HEK293 (cell line): Measurements from ENCODE around the gene MAP4K4.

Experiments
- CTCF ChIA-PET: fragments of 350-600 bp; formaldehyde crosslinking; extraction: SDS; loops from one replicate; lab custom pipeline; 2021; ENCODE audit warnings: antibody characterized with exemption; lab: Yijun Ruan, JAX
- POLR2A ChIA-PET: fragments of 300-600 bp; formaldehyde crosslinking; extraction: SDS; loops from one replicate; lab custom pipeline; 2020; ENCODE audit warnings: antibody characterized with exemption, inconsistent platforms; lab: Yijun Ruan, JAX
- H3K27ac ChIP-seq: fragments of 200-500 bp; sonication (Bioruptor generic); 2 replicates; pipeline ENCODE4 v1.5.1; 2014; ENCODE audit warnings: low read depth, low read length, control low read depth, inconsistent platforms; ENCODE audit errors: extremely low read depth
- H3K36me3 ChIP-seq, 2 experiments: fragments of 200-500 bp in 1 of 2; sonication (Bioruptor generic) in 1 of 2; 1 replicate in 1 of 2; 2 replicates in 1 of 2; pipeline ENCODE4 v1.5.1; 2014 to 2017; ENCODE audit warnings: inconsistent platforms in 2 of 2, low read length in 2 of 2; ENCODE audit not compliant: control insufficient read depth in 2 of 2, insufficient read depth in 1 of 2
- H3K4me1 ChIP-seq: fragments of 200-500 bp; sonication (Bioruptor generic); 2 replicates; pipeline ENCODE4 v1.5.1; 2014; ENCODE audit warnings: mild to moderate bottlenecking, low read length, inconsistent platforms; ENCODE audit not compliant: control insufficient read depth, insufficient read depth
- H3K4me3 ChIP-seq: 2 replicates; pipeline ENCODE4 v1.5.1; 2011; ENCODE audit warnings: low read depth, mild to moderate bottlenecking, control low read depth, low read length, moderate library complexity
- H3K9me3 ChIP-seq: fragments of 200-500 bp; sonication (Bioruptor generic); 2 replicates; pipeline ENCODE4 v1.5.1; 2014; ENCODE audit warnings: low read depth, low read length, inconsistent platforms; ENCODE audit not compliant: control insufficient read depth, insufficient read depth
- KLF1 ChIP-seq: fragments of 450-650 bp; formaldehyde crosslinking; IDR thresholded peaks from 2 replicates; pipeline ENCODE4 v1.5.1; 2016; ENCODE audit warnings: missing biosample characterization, missing genetic modification characterization
- KLF16 ChIP-seq: fragments of 450-650 bp; formaldehyde crosslinking; IDR thresholded peaks from 2 replicates; pipeline ENCODE4 v1.5.1; 2017; ENCODE audit warnings: missing biosample characterization, missing genetic modification characterization
- REPIN1 ChIP-seq: fragments of 450-650 bp; formaldehyde crosslinking; IDR thresholded peaks from 2 replicates; pipeline ENCODE4 v1.5.1; 2017; ENCODE audit warnings: missing biosample characterization, missing genetic modification characterization, low read depth
- TCF7L2 ChIP-seq: IDR thresholded peaks from 2 replicates; pipeline ENCODE4 v1.6.1; 2011; ENCODE audit warnings: low read depth, mild to moderate bottlenecking, inconsistent platforms, low read length, moderate library complexity, borderline replicate concordance
- ZBTB1 ChIP-seq: fragments of 450-650 bp; formaldehyde crosslinking; IDR thresholded peaks from 2 replicates; pipeline ENCODE4 v1.5.1; 2016; ENCODE audit warnings: missing biosample characterization, missing genetic modification characterization
- ZBTB48 ChIP-seq: fragments of 450-650 bp; formaldehyde crosslinking; IDR thresholded peaks from 2 replicates; pipeline ENCODE4 v1.5.1; 2016; ENCODE audit warnings: missing biosample characterization, missing genetic modification characterization
- ZNF146 ChIP-seq: fragments of 450-650 bp; formaldehyde crosslinking; IDR thresholded peaks from 2 replicates; pipeline ENCODE4 v1.5.1; 2016; ENCODE audit warnings: missing biosample characterization, missing genetic modification characterization
- ZNF274 ChIP-seq, 2 experiments: fragments of 200-500 bp in 1 of 2; fragments of 450-650 bp in 1 of 2; sonication (Bioruptor generic) in 1 of 2; formaldehyde crosslinking in 1 of 2; IDR thresholded peaks; 2 replicates each; pipeline versions ENCODE4 v1.5.1 to v1.6.1; 2014 to 2016; ENCODE audit warnings: borderline replicate concordance in 1 of 2, inconsistent platforms in 1 of 2, low read length in 1 of 2, missing biosample characterization in 1 of 2, missing genetic modification characterization in 1 of 2
- ZNF311 ChIP-seq: fragments of 450-650 bp; formaldehyde crosslinking; IDR thresholded peaks from 2 replicates; pipeline ENCODE4 v1.5.1; 2017; ENCODE audit warnings: missing biosample characterization, missing genetic modification characterization, borderline replicate concordance
- ZNF394 ChIP-seq: fragments of 450-650 bp; formaldehyde crosslinking; IDR thresholded peaks from 2 replicates; pipeline ENCODE4 v1.5.1; 2016; ENCODE audit warnings: missing biosample characterization, missing genetic modification characterization, mild to moderate bottlenecking, moderate library complexity, borderline replicate concordance
- ZNF48 ChIP-seq: fragments of 450-650 bp; formaldehyde crosslinking; IDR thresholded peaks from 2 replicates; pipeline ENCODE4 v1.5.1; 2016; ENCODE audit warnings: missing biosample characterization, missing genetic modification characterization
- ZNF514 ChIP-seq: fragments of 450-650 bp; formaldehyde crosslinking; IDR thresholded peaks from 2 replicates; pipeline ENCODE4 v1.5.1; 2016; ENCODE audit warnings: missing biosample characterization, missing genetic modification characterization
- ZNF664 ChIP-seq: fragments of 450-650 bp; formaldehyde crosslinking; IDR thresholded peaks from 2 replicates; pipeline ENCODE4 v1.5.1; 2016; ENCODE audit warnings: missing biosample characterization, missing genetic modification characterization
- ZNF843 ChIP-seq: fragments of 450-650 bp; formaldehyde crosslinking; IDR thresholded peaks from 2 replicates; pipeline ENCODE4 v1.5.1; 2016; ENCODE audit warnings: missing biosample characterization, missing genetic modification characterization
- TF ChIP-seq, protein P1 (sequence below): fragments of 450-650 bp; formaldehyde crosslinking; IDR thresholded peaks from 2 replicates; pipeline ENCODE4 v1.5.1; 2016; ENCODE audit warnings: missing biosample characterization, missing genetic modification characterization, low read depth
- TF ChIP-seq, protein P2 (sequence below): fragments of 450-650 bp; formaldehyde crosslinking; conservative IDR thresholded peaks from 2 replicates; pipeline ENCODE4 v1.5.1; 2016; ENCODE audit warnings: low read depth, missing biosample characterization, missing genetic modification characterization
- TF ChIP-seq, protein P3 (sequence below): fragments of 450-650 bp; formaldehyde crosslinking; IDR thresholded peaks from 2 replicates; pipeline ENCODE4 v1.5.1; 2016; ENCODE audit warnings: missing biosample characterization, missing genetic modification characterization
- TF ChIP-seq, protein P4 (sequence below): fragments of 450-650 bp; formaldehyde crosslinking; IDR thresholded peaks from 2 replicates; pipeline ENCODE4 v1.5.1; 2017; ENCODE audit warnings: missing biosample characterization, missing genetic modification characterization
- TF ChIP-seq, protein P5 (sequence below): fragments of 450-650 bp; formaldehyde crosslinking; IDR thresholded peaks from 2 replicates; pipeline ENCODE4 v1.5.1; 2016; ENCODE audit warnings: missing biosample characterization, missing genetic modification characterization

The MAP4K4 gene

DNA sequence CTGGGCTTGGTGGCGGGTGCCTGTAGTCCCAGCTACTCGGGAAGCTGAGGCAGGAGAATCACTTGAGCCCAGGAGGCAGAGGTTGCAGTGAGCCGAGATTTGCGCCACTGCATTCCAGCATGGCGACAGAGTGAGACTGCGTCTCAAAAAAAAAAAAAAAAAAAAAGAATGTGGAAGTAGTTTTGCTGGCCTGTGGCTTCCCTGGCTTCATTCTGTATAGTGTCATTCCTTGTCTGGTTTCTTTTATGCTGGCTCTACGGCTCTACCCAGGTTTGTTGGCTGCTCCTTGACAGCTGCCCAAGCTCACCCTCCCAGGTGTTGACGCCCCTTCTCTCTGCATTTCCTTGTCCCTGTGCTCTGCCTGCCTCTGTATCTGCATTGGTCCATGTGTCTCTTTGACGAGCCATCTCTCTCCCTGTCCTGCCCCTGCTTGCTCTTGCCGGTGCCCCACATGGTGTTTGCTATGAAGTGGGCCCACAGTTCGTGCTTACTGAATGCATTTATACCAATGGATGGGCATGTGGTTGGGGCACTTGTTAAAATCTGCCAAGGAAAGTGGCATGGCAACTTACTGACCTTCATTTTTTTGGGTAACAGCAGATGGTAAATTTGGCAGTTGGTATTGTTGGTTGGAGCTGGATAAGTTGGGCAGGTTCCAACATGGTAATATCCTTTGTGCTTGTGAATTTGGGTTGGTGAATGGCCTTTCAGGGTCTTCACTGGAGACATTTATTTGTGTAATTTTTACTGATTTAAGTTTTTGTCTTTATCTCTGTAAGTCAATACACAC lies 113.9 kb downstream of the MAP4K4 start:
- no peaks in the 10 kb centered on the region for H3K9me3 ChIP-seq
- no peaks in the 10 kb centered on the region for H3K36me3 ChIP-seq
- peaks cover 14% of the 10 kb centered on the region for H3K4me1 ChIP-seq
- CTCF ChIA-PET = interaction anchor here (0.6 kb wide), 1 partner anchor 110 kb away, joined by 4 read pairs; no protein-coding TSS in a partner anchor
- POLR2A ChIA-PET = no interaction called here
- no peak overlapping the region for H3K27ac ChIP-seq
- H3K4me3 ChIP-seq = no peak overlapping the region
- TF ChIP-seq, protein P1, sequence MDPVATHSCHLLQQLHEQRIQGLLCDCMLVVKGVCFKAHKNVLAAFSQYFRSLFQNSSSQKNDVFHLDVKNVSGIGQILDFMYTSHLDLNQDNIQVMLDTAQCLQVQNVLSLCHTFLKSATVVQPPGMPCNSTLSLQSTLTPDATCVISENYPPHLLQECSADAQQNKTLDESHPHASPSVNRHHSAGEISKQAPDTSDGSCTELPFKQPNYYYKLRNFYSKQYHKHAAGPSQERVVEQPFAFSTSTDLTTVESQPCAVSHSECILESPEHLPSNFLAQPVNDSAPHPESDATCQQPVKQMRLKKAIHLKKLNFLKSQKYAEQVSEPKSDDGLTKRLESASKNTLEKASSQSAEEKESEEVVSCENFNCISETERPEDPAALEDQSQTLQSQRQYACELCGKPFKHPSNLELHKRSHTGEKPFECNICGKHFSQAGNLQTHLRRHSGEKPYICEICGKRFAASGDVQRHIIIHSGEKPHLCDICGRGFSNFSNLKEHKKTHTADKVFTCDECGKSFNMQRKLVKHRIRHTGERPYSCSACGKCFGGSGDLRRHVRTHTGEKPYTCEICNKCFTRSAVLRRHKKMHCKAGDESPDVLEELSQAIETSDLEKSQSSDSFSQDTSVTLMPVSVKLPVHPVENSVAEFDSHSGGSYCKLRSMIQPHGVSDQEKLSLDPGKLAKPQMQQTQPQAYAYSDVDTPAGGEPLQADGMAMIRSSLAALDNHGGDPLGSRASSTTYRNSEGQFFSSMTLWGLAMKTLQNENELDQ (tag by site-specific recombination) = no peak
- TF ChIP-seq, protein P2, sequence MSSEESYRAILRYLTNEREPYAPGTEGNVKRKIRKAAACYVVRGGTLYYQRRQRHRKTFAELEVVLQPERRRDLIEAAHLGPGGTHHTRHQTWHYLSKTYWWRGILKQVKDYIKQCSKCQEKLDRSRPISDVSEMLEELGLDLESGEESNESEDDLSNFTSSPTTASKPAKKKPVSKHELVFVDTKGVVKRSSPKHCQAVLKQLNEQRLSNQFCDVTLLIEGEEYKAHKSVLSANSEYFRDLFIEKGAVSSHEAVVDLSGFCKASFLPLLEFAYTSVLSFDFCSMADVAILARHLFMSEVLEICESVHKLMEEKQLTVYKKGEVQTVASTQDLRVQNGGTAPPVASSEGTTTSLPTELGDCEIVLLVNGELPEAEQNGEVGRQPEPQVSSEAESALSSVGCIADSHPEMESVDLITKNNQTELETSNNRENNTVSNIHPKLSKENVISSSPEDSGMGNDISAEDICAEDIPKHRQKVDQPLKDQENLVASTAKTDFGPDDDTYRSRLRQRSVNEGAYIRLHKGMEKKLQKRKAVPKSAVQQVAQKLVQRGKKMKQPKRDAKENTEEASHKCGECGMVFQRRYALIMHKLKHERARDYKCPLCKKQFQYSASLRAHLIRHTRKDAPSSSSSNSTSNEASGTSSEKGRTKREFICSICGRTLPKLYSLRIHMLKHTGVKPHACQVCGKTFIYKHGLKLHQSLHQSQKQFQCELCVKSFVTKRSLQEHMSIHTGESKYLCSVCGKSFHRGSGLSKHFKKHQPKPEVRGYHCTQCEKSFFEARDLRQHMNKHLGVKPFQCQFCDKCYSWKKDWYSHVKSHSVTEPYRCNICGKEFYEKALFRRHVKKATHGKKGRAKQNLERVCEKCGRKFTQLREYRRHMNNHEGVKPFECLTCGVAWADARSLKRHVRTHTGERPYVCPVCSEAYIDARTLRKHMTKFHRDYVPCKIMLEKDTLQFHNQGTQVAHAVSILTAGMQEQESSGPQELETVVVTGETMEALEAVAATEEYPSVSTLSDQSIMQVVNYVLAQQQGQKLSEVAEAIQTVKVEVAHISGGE (tag by site-specific recombination) = no peak
- TF ChIP-seq, protein P3, sequence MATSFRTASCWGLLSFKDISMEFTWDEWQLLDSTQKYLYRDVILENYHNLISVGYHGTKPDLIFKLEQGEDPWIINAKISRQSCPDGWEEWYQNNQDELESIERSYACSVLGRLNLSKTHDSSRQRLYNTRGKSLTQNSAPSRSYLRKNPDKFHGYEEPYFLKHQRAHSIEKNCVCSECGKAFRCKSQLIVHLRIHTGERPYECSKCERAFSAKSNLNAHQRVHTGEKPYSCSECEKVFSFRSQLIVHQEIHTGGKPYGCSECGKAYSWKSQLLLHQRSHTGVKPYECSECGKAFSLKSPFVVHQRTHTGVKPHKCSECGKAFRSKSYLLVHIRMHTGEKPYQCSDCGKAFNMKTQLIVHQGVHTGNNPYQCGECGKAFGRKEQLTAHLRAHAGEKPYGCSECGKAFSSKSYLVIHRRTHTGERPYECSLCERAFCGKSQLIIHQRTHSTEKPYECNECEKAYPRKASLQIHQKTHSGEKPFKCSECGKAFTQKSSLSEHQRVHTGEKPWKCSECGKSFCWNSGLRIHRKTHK (tag by site-specific recombination) = no peak
- TF ChIP-seq REPIN1 (tag by site-specific recombination) (no peak), KLF1 (tag by site-specific recombination) (no peak), ZNF146 (tag by site-specific recombination) (no peak), ZNF843 (no peak), KLF16 (no peak)
- TF ChIP-seq, protein P4, sequence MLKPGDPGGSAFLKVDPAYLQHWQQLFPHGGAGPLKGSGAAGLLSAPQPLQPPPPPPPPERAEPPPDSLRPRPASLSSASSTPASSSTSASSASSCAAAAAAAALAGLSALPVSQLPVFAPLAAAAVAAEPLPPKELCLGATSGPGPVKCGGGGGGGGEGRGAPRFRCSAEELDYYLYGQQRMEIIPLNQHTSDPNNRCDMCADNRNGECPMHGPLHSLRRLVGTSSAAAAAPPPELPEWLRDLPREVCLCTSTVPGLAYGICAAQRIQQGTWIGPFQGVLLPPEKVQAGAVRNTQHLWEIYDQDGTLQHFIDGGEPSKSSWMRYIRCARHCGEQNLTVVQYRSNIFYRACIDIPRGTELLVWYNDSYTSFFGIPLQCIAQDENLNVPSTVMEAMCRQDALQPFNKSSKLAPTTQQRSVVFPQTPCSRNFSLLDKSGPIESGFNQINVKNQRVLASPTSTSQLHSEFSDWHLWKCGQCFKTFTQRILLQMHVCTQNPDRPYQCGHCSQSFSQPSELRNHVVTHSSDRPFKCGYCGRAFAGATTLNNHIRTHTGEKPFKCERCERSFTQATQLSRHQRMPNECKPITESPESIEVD (tag by site-specific recombination) = no peak
- TF ChIP-seq, all 188 proteins: peak for 0

DNA sequence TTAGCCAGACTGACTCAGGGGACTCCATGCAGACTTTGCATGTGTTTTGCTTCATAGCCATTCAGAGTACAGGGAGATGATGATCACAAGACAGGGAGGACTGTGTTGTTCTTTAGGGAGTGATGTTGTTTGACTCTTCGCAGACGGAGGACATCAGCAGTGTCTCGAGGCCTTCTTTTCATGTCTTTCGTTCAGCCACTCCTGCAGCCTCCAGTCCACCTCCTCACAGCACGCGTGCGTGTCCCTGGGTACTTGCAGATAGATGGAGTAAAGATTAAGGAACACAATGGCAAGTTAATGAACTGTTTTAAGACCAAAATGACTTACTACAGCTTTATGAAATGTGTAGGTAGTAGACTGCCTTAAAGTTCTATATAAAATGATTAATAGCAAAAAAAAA lies 114.7 kb downstream of the MAP4K4 start:
- Histone ChIP-seq H3K4me1 (peaks cover 10% of the 10 kb centered on the region), H3K36me3 (no peaks in the 10 kb centered on the region), H3K4me3 (no peak overlapping the region), H3K27ac (no peak overlapping the region), H3K9me3 (no peaks in the 10 kb centered on the region)
- ChIA-PET POLR2A (no interaction called here), CTCF (no interaction called here)
- TF ChIP-seq ZBTB1 (tag by site-specific recombination) = no peak
- TF ChIP-seq ZNF311 = no peak
- TF ChIP-seq ZBTB48 (tag by site-specific recombination) = no peak
- TF ChIP-seq ZNF48 (tag by site-specific recombination) = no peak
- TF ChIP-seq ZNF664 (tag by site-specific recombination) = no peak
- TF ChIP-seq ZNF274 (IDR thresholded peaks at IDR 0.05; ENCODE audit: low read length) = no peak
- TF ChIP-seq ZNF274 (tag by site-specific recombination; IDR thresholded peaks at IDR 0.05; ENCODE audit: borderline replicate concordance) = no peak
- TF ChIP-seq TCF7L2 = no peak
- TF ChIP-seq, protein P5, sequence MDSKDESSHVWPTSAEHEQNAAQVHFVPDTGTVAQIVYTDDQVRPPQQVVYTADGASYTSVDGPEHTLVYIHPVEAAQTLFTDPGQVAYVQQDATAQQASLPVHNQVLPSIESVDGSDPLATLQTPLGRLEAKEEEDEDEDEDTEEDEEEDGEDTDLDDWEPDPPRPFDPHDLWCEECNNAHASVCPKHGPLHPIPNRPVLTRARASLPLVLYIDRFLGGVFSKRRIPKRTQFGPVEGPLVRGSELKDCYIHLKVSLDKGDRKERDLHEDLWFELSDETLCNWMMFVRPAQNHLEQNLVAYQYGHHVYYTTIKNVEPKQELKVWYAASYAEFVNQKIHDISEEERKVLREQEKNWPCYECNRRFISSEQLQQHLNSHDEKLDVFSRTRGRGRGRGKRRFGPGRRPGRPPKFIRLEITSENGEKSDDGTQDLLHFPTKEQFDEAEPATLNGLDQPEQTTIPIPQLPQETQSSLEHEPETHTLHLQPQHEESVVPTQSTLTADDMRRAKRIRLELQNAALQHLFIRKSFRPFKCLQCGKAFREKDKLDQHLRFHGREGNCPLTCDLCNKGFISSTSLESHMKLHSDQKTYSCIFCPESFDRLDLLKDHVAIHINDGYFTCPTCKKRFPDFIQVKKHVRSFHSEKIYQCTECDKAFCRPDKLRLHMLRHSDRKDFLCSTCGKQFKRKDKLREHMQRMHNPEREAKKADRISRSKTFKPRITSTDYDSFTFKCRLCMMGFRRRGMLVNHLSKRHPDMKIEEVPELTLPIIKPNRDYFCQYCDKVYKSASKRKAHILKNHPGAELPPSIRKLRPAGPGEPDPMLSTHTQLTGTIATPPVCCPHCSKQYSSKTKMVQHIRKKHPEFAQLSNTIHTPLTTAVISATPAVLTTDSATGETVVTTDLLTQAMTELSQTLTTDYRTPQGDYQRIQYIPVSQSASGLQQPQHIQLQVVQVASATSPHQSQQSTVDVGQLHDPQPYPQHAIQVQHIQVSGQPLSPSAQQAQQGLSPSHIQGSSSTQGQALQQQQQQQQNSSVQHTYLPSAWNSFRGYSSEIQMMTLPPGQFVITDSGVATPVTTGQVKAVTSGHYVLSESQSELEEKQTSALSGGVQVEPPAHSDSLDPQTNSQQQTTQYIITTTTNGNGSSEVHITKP (tag by site-specific recombination) = no peak
- TF ChIP-seq ZNF394 (tag by site-specific recombination) = no peak
- TF ChIP-seq ZNF514 (tag by site-specific recombination) = no peak
